Stimulated activated naive CD8-positive, alpha-beta T cell treated with anti-CD3 and anti-CD28 coated beads, Interleukin-15, amount 100 ng/mL, for 72 hours (primary cell): ENCODE data around the gene SMG5.
"Not testable (repeated sequence)": the region's sequence is repeated elsewhere in the genome, so short reads cannot be mapped to it uniquely, and the experiment has no call there.

Experiments used
- ATAC-seq: fragments of 150-1000 bp; cut with Tn5 transposase; 2 replicates; pipeline ENCODE4 v1.10.0; 2021; ENCODE audit warnings: mild to moderate bottlenecking, moderate library complexity
- DNase-seq, 2 donors: peaks; one replicate each; pipeline ENCODE4 v3.0.0; 2021 to 2022
- H3K27ac Mint-ChIP-seq, 2 donors: one replicate each; pipeline ENCODE4 v1.8.0; 2022; ENCODE audit warnings: mild to moderate bottlenecking in 2 of 2, mixed read lengths in 2 of 2, moderate library complexity in 2 of 2
- H3K27me3 Mint-ChIP-seq: one replicate; pipeline ENCODE4 v1.8.0; 2022; ENCODE audit warnings: mixed read lengths
- H3K4me1 Mint-ChIP-seq: one replicate; pipeline ENCODE4 v1.8.0; 2022; ENCODE audit warnings: mild to moderate bottlenecking, mixed read lengths
- H3K4me3 Mint-ChIP-seq, 2 donors: one replicate each; pipeline ENCODE4 v1.8.0; 2022; ENCODE audit warnings: mild to moderate bottlenecking in 2 of 2, mixed read lengths in 2 of 2, moderate library complexity in 1 of 2
- H3K9me3 Mint-ChIP-seq, 2 donors: one replicate each; pipeline ENCODE4 v1.8.0; 2022; ENCODE audit warnings: mixed read lengths in 2 of 2

SMG5 gene

GRCh38 chr1:156216361-156217086 lies 66.1 kb downstream of the SMG5 start:
- not testable (repeated sequence) for H3K27me3 Mint-ChIP-seq, DNase-seq, ATAC-seq, H3K9me3 Mint-ChIP-seq, H3K27ac Mint-ChIP-seq
- peaks cover 73% of the 10 kb centered on the region for H3K4me1 Mint-ChIP-seq
- peak overlapping the region; percentile 7 to 14 for H3K4me3 Mint-ChIP-seq

DNA sequence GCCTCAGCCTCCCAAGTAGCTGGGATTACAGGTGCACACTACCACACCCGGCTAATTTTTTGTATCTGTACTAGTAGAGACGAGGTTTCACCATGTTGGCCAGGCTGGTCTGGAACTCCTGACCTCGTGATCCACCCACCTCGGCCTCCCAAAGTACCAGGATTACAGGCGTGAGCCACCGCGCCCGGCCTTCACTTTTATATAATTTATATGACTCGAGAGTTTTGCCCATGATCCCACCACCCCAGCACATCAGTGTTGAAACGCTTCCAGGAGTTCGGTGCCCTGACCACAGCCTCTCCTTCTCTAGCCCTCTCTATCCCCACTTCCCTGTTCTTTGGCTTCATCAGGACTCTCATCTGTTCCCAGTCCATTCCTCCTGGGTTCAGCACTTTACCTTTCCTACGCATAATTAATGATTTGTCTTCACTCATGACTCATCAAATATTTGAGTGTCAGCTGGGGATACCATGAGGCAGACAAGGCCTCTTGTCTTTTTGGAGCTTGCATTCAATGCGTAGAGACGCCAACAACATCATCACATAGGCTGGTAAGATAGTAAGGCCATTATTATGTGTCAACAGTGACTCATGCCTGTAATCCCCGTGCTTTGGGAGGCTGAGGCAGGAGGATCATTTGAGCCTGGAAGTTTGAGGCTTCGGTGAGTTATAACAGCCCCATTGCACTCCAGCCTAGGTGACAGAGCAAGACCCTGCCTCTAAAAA lies 68.4 kb downstream of the SMG5 start:
- no peaks in the 10 kb centered on the region for H3K9me3 Mint-ChIP-seq
- peak overlapping the region; percentile 94 to 98 for H3K27ac Mint-ChIP-seq
- DNase-seq (no peak), ATAC-seq (no peak)
- H3K27me3 Mint-ChIP-seq: no peaks in the 10 kb centered on the region
- peak overlapping the region; percentile 93 to 97 for H3K4me3 Mint-ChIP-seq
- peaks cover 57% of the 10 kb centered on the region for H3K4me1 Mint-ChIP-seq

- H3K4me3 Mint-ChIP-seq: peak overlapping the region; percentile 93 to 97
- no peak for DNase-seq
- ATAC-seq: peak; percentile 2
- H3K9me3 Mint-ChIP-seq: no peaks in the 10 kb centered on the region
- peaks cover 60% of the 10 kb centered on the region for H3K4me1 Mint-ChIP-seq
- no peaks in the 10 kb centered on the region for H3K27me3 Mint-ChIP-seq
- H3K27ac Mint-ChIP-seq: peak overlapping the region; percentile 94 to 99
These were observed 69.0 kb downstream of the SMG5 start for GRCh38 chr1:156213644-156213966.

DNA sequence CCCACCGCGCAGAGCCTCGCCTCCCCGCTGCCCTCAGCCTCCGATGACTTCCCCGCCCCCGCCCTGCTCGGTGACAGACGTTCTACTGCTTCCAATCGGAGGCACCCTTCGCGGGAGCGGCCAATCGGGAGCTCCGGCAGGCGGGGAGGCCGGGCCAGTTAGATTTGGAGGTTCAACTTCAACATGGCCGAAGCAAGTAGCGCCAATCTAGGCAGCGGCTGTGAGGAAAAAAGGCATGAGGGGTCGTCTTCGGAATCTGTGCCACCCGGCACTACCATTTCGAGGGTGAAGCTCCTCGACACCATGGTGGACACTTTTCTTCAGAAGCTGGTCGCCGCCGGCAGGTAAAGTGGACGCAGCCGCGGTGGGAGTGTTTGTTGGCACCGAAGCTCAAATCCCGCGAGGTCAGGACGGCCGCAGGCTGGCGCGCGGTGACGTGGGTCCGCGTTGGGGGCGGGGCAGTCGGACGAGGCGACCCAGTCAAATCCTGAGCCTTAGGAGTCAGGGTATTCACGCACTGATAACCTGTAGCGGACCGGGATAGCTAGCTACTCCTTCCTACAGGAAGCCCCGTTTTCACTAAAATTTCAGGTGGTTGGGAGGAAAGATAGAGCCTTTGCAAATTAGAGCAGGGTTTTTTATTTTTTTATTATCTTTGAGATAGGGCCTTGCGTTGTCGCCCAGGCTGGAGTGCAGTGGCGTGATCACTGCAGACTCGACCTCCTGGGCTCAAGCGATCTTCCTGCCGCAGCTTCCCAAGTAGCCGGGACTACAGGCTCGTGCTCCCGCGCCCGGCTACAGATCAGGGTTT lies 69.6 kb downstream of the SMG5 start, which contains the start of gene PMF1:
TSS of gene PMF1 (plus strand) at position 175 of the 811 bp plus-strand sequence. CDS start at position 184, 9 bp downstream.
- H3K9me3 Mint-ChIP-seq: no peaks in the 10 kb centered on the region
- H3K27ac Mint-ChIP-seq: peak within 1 kb of the TSS; percentile 98 to 99
- DNase-seq (peak; percentile 93 to 96), ATAC-seq (peak; percentile 93)
- H3K4me3 Mint-ChIP-seq: peak within 1 kb of the TSS; percentile 93 to 97
- H3K27me3 Mint-ChIP-seq: no peaks in the 10 kb centered on the region
- H3K4me1 Mint-ChIP-seq: peaks cover 57% of the 10 kb centered on the region

- Mint-ChIP-seq H3K4me3 (peak overlapping the region; percentile 93 to 97), H3K27me3 (no peaks in the 10 kb centered on the region), H3K9me3 (no peaks in the 10 kb centered on the region), H3K4me1 (peaks cover 56% of the 10 kb centered on the region), H3K27ac (peak overlapping the region; percentile 94 to 99)
- ATAC-seq: no peak
- DNase-seq: no peak
These were observed 70.5 kb downstream of the SMG5 start for GRCh38 chr1:156212130-156212529.

- Mint-ChIP-seq H3K27ac (peak overlapping the region in 1 of 2 donors; percentile 23), H3K4me1 (peaks cover 56% of the 10 kb centered on the region), H3K27me3 (no peaks in the 10 kb centered on the region), H3K9me3 (no peaks in the 10 kb centered on the region), H3K4me3 (no peak overlapping the region)
- ATAC-seq: no peak
- DNase-seq: no peak
These were observed 71.4 kb downstream of the SMG5 start for GRCh38 chr1:156211243-156211642.

DNA sequence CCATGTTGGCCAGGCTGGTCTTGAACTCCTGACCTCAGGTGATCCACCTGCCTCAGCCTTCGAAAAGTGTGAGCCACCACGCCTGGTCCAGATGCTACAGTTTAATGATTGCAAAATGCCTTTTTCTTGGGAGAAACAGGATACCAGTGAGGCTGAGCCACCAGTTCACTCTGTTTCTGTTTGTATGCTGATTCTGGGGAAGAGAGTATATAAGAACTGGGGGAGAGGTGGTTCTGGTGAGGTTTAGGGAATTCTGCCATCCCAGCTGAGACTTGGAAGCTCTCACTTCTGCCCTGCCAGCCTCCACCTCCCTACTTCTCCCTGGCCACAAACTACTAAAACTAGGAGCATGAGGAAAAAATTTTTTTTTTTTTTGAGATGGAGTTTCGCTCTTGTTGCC lies 77.9 kb downstream of the SMG5 start:
- DNase-seq (no peak), ATAC-seq (no peak)
- H3K4me3 Mint-ChIP-seq: no peak overlapping the region
- no peaks in the 10 kb centered on the region for H3K27me3 Mint-ChIP-seq
- H3K9me3 Mint-ChIP-seq: no peaks in the 10 kb centered on the region
- H3K27ac Mint-ChIP-seq: no peak overlapping the region
- peaks cover 40% of the 10 kb centered on the region for H3K4me1 Mint-ChIP-seq

GRCh38 chr1:156203331-156203730 lies 79.3 kb downstream of the SMG5 start:
- DNase-seq: no peak
- no peak for ATAC-seq

GRCh38 chr1:156200044-156200443 lies 82.6 kb downstream of the SMG5 start:
- Mint-ChIP-seq H3K27ac (peak overlapping the region; percentile 79 to 95), H3K4me3 (no peak overlapping the region), H3K4me1 (peaks cover 56% of the 10 kb centered on the region), H3K27me3 (no peaks in the 10 kb centered on the region), H3K9me3 (no peaks in the 10 kb centered on the region)
- ATAC-seq (peak; percentile 39), DNase-seq (peak in 1 of 2 donors; percentile 57)

More at GRCh38 chr1:156203331-156203730, 79.3 kb downstream of the SMG5 start:
- Mint-ChIP-seq H3K4me1 (peaks cover 42% of the 10 kb centered on the region), H3K4me3 (peak overlapping the region in 1 of 2 donors; percentile 27), H3K9me3 (no peaks in the 10 kb centered on the region), H3K27me3 (no peaks in the 10 kb centered on the region), H3K27ac (peak overlapping the region in 1 of 2 donors; percentile 89)
